NCI-H345 treated with DMSO at 0.1 percent for 48 hours (cell line): ENCODE measurements around the gene MAML1.
"Not testable (repeated sequence)": the region's sequence is repeated elsewhere in the genome, so short reads cannot be mapped to it uniquely, and the experiment has no call there.

ENCODE experiments used
- DNase-seq: peaks from one replicate; lab custom pipeline; 2025; ENCODE audit not compliant: unreplicated experiment; lab: John Stamatoyannopoulos, UW

MAML1 gene, protein sequence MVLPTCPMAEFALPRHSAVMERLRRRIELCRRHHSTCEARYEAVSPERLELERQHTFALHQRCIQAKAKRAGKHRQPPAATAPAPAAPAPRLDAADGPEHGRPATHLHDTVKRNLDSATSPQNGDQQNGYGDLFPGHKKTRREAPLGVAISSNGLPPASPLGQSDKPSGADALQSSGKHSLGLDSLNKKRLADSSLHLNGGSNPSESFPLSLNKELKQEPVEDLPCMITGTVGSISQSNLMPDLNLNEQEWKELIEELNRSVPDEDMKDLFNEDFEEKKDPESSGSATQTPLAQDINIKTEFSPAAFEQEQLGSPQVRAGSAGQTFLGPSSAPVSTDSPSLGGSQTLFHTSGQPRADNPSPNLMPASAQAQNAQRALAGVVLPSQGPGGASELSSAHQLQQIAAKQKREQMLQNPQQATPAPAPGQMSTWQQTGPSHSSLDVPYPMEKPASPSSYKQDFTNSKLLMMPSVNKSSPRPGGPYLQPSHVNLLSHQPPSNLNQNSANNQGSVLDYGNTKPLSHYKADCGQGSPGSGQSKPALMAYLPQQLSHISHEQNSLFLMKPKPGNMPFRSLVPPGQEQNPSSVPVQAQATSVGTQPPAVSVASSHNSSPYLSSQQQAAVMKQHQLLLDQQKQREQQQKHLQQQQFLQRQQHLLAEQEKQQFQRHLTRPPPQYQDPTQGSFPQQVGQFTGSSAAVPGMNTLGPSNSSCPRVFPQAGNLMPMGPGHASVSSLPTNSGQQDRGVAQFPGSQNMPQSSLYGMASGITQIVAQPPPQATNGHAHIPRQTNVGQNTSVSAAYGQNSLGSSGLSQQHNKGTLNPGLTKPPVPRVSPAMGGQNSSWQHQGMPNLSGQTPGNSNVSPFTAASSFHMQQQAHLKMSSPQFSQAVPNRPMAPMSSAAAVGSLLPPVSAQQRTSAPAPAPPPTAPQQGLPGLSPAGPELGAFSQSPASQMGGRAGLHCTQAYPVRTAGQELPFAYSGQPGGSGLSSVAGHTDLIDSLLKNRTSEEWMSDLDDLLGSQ

DNA sequence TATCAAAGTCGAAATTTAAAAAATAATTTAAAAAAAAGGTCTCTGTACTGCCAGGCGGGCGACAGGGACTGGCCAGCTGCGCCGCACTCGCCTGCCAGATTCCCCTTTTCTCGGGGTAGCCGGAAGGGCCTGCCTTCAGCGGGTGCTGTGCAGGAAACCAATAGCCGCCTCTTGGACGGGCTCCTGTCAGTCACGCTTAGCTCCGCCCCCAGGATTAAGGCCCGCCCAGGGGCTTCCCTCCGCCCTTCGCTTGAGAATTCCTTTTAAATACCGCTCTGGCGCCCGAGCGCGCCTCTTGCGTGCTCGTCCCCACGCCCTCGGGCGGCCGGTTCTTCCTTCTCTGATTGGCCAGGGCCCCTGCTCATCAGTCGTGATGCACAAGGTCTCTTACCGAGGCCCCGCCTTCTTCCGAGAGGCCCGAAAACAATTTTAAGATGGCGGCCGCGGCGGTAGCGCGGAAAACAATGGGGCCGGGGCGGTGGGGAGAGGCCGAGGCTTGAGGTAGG is at the start of gene MAML1:
Gene MAML1, plus strand, starts transcription at position 411 of the 506 bp plus-strand sequence. CDS start 291 bp downstream, outside the sequence.
- DNase-seq: peak; percentile 99

DNA sequence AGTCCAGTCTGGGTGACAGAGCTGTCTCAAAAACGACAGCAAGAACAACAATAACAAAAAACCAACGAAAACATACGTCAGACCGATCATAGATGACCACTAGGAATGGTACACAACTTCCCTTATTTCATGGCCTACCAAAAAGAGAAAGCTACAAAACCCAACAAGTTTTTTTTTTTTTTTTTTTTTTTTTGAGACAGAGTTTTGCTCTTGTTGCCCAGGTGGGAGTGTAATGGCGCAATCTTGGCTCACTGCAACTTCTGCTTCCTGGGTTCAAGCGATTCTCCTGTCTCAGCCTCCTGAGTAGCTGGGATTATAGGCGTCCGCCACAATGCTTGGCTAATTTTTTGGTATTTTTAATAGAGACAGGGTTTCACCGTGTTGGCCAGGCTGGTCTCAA is 43.4 kb upstream of the MAML1 start:
- not testable (repeated sequence) for DNase-seq

DNA sequence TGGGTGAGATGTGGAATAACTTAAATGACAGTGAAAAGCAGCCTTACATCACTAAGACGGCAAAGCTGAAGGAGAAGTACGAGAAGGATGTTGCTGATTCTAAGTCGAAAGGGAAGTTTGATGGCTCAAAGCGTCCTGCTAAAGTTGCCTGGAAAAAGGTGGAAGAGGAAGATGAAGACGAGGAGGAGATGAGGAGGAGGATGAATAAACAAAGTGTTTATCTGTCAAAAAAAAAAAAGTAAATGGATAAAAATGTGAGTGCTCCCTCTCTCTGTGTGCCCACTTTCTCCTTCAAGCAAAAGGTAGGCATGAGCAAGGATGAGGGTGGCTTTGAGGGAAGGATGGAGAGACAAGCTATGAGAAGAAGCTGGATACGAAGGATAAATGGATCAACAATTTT is 38.1 kb upstream of the MAML1 start:
- DNase-seq: no peak

DNA sequence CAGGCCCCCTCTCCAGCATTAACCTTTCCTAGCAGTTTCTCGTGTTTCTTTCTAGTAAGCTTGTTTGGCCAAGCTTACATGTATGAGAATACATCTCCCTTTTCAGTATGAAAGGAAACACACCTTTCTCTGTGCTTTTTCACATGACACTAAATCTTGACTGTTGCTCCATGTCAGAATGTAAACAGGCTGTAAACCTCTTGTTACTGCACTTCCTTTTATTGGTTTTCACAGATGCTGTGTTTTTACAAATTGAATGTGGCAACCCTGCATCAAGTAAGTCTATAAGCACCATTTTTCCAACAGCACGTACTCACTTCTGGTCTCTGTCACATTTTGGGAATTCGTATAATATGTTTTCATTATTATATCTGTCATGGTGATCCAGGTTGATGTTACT is 36.0 kb upstream of the MAML1 start:
- DNase-seq: no peak

DNA sequence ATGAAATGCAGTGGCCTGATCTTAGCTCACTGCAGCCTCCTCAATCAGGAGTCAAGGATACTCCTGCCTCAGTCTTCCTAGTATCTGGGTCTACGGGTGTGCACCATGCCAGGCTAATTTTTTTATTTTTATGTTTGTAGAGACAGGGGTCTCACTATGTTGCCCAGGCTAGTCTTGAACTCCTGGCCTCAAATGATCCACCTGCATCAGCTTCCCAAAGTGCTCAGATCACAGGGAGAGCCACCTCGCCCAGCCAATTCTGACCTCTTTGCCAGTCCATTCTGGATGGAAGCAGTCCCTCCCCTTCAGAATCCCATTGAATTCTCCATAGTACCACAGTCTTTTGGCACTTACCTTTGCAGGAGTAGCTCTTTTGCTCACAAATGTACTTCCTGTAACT is 35.5 kb upstream of the MAML1 start:
- no peak for DNase-seq

DNA sequence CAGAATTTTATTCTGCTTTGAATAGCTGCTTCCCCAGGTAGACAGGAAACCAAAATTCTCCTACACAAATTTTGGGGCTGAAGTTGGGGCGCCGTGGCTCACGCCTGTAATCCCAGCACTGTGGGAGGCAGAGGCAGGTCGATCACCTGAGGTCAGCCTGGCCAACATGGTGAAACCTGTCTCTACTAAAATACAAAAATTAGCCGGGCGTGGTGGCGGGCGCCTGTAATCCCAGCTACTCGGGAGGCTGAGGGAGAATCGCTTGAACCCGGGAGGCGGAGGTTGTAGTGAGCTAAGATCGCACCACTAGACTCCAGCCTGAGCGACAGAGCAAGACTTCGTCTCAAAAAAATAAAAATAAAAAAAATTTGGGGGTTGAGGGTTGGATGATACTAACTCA is 35.1 kb upstream of the MAML1 start:
- DNase-seq: not testable (repeated sequence)

DNA sequence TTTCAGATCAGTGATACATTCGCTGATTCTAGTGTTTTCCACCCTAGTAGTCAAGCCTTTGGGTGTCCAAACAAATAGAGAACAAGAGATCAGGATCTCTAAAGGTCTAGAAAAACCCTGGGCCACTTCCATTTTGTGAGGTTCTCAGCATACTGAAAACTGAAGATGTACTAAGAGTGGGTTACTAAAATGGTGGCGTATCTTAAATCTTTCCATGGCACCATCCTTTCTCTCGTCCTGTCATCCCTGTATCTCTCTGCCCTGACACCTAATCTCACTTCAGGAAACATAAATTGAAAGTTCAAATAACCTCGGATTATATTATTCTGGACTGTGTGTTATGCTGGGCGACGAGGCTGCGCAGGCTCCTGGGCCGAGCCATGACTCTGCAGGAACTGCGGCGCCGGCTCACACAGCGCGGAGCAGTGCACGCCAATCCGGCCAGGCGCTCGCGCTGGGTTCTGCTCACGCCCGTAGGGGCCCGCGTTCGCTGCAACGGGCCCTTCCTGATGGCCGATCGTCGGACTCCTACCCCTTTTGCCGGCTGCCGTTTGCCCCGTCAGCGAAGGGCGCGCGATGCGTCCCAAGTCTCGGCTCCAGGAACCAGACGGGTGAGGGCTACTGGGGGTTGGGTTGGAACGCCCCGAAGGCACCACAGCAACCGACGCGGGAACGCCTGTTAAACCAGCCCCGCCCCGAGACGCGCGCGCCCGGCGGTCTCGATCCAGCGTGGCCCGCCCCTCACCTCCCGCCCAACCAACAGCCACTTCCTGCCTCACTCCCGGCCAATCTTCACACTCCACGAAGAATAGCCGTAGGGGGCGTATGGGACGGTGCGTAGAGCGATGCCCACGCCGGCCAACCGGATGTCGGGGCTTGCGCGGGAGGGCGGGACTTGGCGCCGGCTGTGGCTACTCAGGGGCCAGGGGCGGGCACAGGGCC is 34.4 kb upstream of the MAML1 start:
- DNase-seq: peak; percentile 95

DNA sequence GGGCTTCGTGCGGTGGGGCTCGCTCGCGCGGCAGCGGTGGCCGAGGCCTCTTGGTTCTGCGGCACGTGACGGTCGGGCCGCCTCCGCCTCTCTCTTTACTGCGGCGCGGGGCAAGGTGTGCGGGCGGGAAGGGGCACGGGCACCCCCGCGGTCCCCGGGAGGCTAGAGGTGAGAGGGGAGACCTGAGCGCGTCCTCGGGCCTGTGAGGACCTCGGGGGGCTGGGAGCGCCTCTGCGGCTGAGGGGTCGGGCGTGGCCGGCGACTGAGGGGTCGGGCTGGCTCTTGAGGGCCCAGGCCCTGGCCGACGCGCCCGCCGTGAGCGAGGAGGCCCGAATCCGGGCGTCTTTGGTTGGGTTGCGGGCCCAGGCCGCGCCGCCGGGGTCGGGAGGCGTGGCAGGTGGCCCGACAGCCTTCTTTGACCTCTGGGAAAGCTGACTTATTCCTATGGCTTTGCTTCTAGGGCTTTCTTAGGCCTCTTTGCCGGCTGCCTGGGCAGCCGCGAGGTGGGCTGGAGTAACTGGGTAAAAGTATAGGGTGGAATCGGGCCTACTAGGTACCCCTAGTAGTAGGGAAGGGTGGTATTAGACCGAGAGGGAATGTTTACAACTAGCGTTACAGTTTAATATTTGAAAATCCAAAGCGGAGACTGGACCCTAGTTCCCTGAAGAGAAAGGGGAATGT is 33.5 kb upstream of the MAML1 start, which contains the start of gene CANX:
Gene CANX, plus strand, starts transcription at position 33 of the 681 bp plus-strand sequence. CDS start 6,715 bp downstream, outside the sequence.
- no peak for DNase-seq

DNA sequence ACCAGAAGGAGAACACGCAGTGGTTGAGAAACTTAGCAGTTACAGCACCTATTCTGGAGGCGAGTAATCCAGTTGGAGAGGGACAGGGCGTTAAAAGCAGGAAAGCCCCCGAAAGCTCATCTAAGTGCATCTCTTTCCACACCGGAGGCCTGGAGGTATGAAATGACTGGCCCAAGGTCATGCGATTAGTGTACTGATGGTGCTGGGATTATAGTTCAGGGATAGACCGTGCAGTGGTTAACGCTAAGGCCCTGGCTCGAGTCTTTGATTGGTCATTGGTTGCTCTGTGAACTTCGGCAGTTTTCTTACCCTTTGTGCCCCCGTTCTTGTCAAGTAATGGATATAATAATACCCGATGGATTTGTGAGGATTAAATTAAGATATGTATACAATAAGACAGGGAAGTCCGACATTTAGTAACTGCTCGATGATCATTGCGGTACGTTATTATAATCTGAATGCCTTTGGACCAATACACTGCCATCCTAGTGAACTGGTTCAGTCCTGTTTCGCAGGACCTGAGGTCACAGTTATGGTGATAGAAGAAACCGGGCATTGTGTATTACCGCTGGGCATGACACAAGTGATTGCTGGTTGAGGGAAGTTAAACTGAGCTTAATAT is 32.9 kb upstream of the MAML1 start:
- DNase-seq: no peak

DNA sequence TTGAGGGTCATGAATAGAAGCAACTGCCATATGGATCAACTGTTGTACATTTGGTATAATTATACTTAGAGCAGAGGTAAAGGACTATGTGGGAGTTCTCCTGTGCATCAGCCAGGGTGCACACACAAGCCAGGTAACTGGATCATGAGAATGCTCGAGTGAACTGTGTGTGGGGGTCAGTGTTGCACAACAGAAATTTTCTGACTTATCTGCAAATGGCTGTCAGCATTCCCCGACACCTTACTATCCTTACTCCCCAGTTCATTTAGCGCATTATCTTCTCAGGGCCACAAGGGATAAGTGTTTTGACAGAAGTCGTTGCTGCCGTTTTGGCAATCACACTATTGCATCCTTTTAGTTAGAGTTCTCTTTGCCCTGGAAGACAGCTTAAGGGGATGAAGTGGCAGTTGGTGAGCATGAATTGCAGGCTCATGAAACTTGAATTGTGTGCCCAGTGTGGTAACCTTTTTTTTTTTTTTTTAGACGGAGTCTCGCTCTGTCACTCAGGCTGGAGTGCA is 32.2 kb upstream of the MAML1 start:
- DNase-seq: no peak

DNA sequence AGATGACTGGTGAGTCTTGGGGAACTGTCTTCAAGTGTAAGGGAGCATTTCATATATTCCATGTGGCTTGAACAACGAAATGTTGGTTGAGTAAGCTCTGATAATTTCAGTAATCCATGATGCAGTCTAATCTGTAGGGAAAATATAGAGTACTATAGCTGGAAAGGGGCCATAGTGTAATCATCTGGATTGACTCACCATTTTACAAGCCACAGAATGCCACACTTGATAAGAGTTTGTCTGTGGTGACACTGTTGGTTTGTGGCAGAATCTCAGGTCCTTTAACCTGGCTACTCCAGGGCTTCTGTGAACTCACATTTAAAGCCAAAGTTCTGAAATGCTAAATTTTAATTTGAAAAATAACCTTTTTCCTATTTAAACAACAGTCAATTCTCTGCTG is 16.3 kb upstream of the MAML1 start:
- no peak for DNase-seq

DNA sequence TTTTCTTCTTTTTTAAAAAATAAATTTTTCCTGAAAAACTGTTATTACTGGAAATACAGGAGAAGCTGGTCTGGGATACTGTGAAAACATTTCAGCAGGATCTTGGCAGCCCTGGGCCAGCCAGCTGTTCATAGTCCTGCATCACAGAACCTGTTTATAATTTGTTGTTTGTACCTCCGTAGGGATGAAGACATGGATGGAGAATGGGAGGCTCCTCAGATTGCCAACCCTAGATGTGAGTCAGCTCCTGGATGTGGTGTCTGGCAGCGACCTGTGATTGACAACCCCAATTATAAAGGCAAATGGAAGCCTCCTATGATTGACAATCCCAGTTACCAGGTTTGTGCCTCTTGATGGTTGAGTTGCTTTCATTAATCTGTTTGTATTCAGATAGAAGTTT is 12.4 kb upstream of the MAML1 start:
- DNase-seq: no peak

DNA sequence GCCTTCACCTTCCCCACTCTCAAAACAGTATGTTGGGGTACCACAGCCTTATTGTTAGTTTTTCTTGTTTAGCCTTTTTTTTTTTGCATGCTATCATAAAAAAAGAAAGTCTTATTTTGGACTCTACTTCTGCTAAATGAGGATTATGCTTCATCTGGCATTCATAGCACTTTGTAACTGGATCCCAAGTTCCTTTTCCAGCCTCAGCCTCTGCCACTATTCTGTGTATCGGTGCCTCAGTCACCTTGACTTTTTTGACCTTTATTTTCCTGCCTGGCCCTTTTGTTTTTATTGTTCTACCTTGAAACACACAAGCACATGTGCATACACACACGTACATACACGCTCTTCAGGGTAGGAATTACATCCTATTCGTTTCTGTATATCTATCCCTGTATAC is 8.5 kb upstream of the MAML1 start:
- DNase-seq: no peak

DNA sequence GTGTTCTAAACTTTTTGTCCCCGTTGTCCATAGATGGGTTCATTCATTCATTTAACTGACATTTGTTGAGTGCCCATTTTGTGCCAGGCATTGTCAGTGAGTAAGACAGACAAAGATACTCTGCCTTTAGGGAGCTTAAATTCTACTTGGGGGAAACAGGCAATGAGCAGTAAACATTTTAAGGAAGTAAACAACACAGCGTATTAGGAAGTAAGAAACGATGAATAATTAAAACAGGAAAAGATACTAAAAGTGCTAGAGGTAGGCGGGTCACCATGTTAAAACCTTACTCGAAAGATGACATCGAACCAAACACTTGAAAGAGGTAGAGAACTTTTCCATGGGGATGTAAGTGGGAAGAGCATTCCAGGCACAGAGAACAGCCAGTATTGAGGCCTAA is 5.5 kb upstream of the MAML1 start:
- no peak for DNase-seq

DNA sequence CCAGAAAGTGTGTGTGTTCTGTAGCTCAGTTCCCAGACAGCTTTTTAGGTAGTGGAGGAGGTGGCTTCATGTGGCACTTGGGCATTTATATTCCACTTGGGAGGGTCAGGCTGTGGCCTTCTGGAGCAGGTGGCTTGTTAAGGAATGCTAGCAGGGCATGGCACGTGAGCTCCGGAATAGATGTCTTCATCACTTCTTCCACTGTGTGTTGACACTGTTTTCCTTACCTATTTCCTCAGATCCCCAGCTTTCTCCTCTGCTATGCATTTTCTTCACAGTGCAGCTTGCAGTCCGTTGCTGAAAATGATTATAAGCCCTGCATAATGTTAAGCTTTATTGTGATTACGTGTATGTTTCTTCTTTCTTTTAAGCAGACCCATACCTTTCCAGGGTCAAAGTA is 3.3 kb upstream of the MAML1 start:
- no peak for DNase-seq

DNA sequence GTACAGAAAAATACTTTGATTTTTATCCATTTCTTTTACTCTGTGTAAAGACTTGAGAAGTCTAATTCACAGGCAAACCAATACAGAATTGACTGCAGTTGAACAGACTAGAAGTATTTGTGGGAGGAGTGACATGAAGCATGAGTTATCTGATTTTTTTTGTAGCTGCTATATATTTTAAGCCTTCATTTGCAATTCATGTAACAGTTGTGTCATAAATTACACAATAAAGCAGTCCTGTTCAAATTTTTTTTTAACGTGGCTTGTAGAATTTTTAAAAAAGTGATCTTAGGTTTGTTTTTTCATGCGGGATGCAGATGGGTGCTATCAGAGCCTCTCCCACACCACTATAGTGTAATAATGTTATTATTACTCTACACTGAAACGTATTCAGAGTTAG is 2.9 kb upstream of the MAML1 start:
- no peak for DNase-seq

DNA sequence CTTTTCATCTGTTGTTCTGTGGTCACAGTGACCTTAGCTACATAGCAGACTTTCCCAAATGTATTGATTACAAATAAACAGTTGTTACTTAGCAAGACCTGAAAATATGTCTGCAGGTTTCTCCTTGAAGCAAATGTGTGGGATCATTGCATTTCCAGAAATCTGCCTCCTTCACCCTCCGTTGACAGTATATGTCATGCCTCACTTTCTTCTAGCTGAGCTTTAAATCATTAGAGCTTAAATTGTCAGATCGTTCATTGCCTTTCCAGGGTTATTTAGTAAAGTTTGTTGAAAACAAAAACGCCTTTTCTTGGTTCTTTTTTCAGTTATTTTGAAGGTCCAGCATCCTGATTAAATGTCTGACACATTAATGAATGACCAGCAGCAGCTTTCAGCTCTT is 2.3 kb upstream of the MAML1 start:
- DNase-seq: no peak

DNA sequence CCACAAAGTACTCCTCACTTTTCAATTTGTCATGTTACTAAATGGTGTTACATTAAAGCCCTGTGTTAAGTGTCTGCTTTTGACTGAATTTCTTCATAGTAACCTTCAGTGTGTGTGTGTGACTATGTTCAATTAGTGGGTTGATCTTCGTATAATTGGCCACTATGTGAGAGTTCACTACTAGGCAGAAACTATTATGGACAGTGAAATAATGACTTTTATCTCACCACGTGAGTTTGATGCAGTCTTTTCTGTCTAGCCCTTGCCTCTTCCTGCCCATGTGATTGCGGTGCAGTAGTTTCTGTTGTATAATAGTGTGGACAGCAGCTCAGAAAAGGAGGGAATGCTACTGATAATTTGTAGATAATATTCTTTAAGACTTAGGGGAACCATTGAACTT is 1.8 kb upstream of the MAML1 start:
- DNase-seq: no peak

DNA sequence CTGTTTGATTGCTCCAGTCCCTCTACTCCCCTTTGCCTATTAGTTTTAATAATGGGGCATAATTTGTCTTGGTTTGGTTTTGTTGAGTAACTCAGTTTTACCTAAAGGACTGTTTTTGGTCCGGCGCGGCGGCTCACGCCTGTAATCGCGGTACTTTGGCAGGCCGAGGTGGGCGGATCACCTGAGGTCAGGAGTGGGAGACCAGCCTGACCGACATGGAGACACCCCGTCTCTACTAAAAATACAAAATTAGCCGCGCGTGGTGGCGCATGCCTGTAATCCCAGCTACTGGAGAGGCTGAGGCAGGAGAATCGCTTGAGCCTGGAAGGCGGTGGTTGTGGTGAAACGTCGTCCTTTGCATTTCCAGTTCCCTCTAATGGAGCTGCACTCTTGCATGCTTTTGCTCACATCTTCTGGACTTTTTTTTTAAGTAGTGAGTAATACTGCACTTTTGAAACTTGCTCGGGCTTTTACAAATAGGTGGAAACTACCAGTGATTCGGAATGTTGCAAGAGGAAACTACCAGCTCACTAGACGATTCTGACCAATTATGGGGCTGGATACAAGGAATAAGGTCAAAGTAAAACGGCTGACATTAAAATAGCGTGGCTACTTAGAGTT is 721 bp upstream of the MAML1 start:
- no peak for DNase-seq
